ENCODE data around the gene SCAMP1. TPM values are rescaled to one million over a fixed set of nuclear protein-coding genes. Genes with fewer than 3 reads are reported as not detected.

SCAMP1 gene
- total and polyA plus RNA-seq, 8 donors: 31.9 to 58.2 (median 46.1) TPM

GRCh38 chr5:78360924-78361630 lies 660 bp downstream of the SCAMP1 start:
- H3K36me3 ChIP-seq: no peaks in the 10 kb centered on the region
- H3K4me3 ChIP-seq: peak overlapping the region; percentile 89 to 95
- intact Hi-C loops (cut with DNase I): no loop called here
- H3K4me1 ChIP-seq: peaks cover 11 to 27% of the 10 kb centered on the region in 2 donors
- DNase-seq (peak; percentile 51 to 91 (median 64)), ATAC-seq (peak; percentile 66)
- H3K27ac ChIP-seq: peak overlapping the region; percentile 90 to 94
- no peaks in the 10 kb centered on the region for H3K9me3 ChIP-seq
- TF ChIP-seq CTCF (IDR thresholded peaks at IDR 0.05): peak in 1 of 2 donors; percentile 23
- no peaks in the 10 kb centered on the region for H3K27me3 ChIP-seq

GRCh38 chr5:78361631-78361993 lies 1.2 kb downstream of the SCAMP1 start:
- H3K9me3 ChIP-seq: no peaks in the 10 kb centered on the region
- intact Hi-C loops (cut with DNase I): no loop called here
- H3K4me3 ChIP-seq: peak overlapping the region; percentile 89 to 95
- H3K27ac ChIP-seq: peak overlapping the region; percentile 90 to 94
- TF ChIP-seq CTCF (IDR thresholded peaks at IDR 0.05): no peak
- no peaks in the 10 kb centered on the region for H3K27me3 ChIP-seq
- H3K4me1 ChIP-seq: peaks cover 11 to 27% of the 10 kb centered on the region in 2 donors
- peak; percentile 1 for ATAC-seq
- H3K36me3 ChIP-seq: no peaks in the 10 kb centered on the region
- no peak for DNase-seq

GRCh38 chr5:78362220-78362619 lies 1.8 kb downstream of the SCAMP1 start:
- DNase-seq (no peak), ATAC-seq (no peak)
- Histone ChIP-seq H3K36me3 (no peaks in the 10 kb centered on the region), H3K4me3 (peak overlapping the region in 1 of 2 donors; percentile 95), H3K27ac (peak overlapping the region in 1 of 2 donors; percentile 94), H3K4me1 (peaks cover 11 to 27% of the 10 kb centered on the region in 2 donors), H3K27me3 (no peaks in the 10 kb centered on the region), H3K9me3 (no peaks in the 10 kb centered on the region)
- intact Hi-C loops (cut with DNase I): no loop called here
- no peak for TF ChIP-seq CTCF (IDR thresholded peaks at IDR 0.05)

- intact Hi-C loops (cut with DNase I): no loop called here
- ATAC-seq (no peak), DNase-seq (no peak)
- Histone ChIP-seq H3K4me3 (no peak overlapping the region), H3K4me1 (peaks cover 10 to 20% of the 10 kb centered on the region in 2 donors), H3K27me3 (no peaks in the 10 kb centered on the region), H3K9me3 (no peaks in the 10 kb centered on the region), H3K27ac (no peak overlapping the region), H3K36me3 (no peaks in the 10 kb centered on the region)
- no peak for TF ChIP-seq CTCF (IDR thresholded peaks at IDR 0.05)
Observed at GRCh38 chr5:78364005-78364404, 3.6 kb downstream of the SCAMP1 start.

GRCh38 chr5:78367318-78367991 lies 7.0 kb downstream of the SCAMP1 start:
- Histone ChIP-seq H3K36me3 (no peaks in the 10 kb centered on the region), H3K27ac (no peak overlapping the region), H3K9me3 (no peaks in the 10 kb centered on the region), H3K4me1 (no peaks in the 10 kb centered on the region), H3K4me3 (no peak overlapping the region), H3K27me3 (no peaks in the 10 kb centered on the region)
- TF ChIP-seq CTCF (IDR thresholded peaks at IDR 0.05): no peak
- no peak for ATAC-seq
- intact Hi-C loops (cut with DNase I): no loop called here
- DNase-seq: no peak

Measured in left lung (tissue), 10 donors.